Ecto neural progenitor cell (in vitro differentiated cells): Measurements from ENCODE around the gene DCUN1D2.

ENCODE experiments used
- DNase-seq: peaks from one replicate; pipeline ENCODE4 v3.0.0-alpha.2; 2018; ENCODE audit warnings: low spot score

The DCUN1D2 gene

DNA sequence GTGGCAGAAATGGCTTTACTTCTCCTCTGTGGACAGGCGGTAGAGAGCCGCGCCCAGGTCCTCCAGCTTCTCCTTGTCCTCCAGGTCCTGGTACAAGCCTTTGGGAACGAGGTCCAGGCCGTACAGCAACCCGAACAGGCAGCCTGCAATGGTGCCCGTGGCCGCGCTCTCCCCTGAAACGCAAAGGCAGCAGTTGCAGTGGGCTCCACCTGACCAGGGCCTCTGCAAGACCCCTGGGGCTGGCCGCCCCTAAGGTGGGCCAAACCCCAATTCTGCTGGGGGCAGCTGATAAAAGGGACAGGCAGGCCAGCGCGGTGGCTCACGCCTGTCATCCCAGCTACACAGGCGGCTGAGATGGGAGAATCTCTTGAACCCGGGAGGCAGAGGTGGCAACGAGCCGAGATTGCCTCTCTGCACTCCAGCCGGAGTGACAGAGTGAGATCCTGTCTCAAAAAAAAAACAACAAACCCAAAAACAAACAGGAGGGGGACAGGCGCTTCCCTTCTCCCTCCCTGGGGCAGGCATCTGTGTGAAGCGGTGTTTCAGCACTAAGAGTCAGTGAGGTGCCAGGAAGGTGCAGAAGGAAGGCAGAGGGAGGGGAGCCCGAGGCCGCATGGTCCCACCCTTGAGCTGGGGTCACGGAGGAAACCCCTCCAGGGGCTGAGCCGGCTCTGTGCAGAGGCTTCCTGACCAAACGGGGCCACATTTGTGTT lies 67.5 kb downstream of the DCUN1D2 start:
- no peak for DNase-seq

DNA sequence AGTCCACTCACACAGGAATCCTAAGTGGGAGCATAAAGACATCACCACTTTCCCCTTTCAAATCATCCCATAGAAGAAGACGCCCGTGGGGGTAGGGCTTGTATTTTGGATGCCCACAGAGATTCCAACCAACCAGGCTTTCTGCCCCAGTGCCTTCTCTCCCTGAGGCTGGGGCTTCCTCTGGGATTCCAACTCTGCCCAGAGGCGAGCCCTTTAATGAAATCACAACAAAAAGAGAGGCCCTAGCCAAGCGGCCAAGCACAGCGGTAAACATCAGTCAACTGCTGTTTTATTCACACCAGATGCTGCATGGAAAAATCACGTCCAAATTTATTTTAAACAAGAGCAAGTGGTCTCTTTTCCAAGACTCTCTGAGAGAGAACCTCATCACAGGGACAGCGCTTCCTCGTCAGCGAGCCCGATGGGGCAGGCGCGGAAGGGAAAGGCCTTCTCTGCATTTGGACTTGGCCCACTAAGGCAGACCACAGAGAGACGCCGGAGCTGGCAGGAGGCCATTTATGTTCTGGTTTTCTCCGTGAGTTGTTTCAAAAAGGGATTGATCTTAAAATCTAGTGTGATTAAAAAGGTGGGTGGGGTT lies 68.7 kb downstream of the DCUN1D2 start:
- no peak for DNase-seq

DNA sequence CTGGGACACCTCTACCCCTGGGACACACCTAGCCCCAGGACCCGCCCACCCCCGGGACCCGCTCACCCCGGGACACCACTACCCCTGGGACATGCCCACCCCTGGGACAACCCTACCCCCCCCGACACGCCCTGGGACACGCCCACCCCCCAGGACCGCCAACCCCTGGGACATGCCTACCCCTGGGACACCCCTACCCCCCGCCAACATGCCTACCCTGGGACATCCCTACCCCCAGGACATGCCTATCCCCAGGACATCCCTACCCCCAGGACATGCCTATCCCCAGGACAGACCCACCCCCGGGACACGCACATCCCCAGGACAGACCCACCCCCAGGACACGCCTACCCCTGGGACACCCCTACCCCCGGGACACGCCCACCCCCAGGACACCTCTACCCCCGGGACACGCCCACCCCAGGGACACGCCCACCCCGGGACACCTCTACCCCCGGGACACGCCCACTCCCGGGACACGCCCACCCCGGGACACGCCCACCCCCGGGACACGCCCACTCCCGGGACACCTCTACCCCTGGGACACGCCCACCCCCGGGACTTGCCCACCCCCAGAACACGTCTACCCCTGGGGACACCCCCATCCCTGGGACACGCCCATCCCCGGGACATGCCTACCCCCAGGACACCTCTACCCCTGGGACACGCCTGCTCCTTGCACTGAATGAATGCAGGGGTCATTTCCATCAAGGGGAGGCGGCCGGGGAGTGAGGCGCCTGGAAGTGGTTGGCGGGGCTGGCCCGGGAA lies 69.5 kb downstream of the DCUN1D2 start:
- DNase-seq = no peak

DNA sequence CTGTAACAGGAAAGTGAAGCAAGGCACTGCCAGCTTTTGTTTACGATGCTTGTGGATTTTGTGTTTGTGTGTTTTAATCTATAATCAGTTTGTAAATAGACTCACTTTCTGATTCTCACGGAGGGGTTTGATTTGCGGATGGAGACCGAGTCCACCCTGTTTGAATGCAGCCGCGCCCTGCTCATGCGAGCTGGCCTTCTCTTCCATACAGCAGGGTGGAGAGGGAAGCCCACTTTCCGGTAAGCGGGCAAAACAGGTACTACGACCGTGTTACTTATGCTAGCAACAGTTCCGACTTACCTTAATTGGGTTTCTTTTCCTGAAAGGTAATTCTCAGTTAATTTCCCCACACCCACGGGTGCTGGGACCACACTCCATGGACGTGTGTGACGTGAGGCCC lies 70.3 kb downstream of the DCUN1D2 start:
- DNase-seq = no peak

DNA sequence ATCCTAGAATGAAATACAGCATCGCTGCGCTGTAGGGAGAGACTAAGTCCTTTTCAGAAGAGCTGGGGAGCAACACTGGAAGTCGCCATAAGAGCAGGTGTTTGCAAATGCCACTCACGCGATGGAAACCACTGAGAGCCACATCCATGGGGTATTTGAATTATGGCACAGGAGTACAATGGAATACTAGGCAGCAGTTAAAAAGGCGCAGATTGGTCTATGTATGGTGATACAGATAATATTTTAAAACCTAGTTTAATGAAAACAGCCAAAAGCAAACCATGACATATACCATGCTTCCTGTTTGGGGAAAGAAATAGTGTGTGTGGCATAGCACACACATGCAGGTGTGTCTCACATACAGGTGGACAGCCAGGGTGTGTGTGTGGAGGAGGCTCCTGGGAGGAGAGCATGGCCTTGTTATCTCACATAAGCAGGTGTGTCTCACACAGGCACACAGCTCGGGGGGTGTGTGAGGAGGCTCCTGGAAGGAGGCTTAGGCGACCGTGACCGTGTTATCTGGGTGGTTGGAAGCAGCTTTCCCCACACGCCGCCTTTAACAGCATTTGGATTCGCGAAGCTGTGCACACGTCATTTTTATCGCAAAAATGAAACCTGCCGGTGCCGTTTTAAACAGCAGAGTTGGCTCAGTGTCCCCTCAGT lies 70.8 kb downstream of the DCUN1D2 start:
- no peak for DNase-seq

DNA sequence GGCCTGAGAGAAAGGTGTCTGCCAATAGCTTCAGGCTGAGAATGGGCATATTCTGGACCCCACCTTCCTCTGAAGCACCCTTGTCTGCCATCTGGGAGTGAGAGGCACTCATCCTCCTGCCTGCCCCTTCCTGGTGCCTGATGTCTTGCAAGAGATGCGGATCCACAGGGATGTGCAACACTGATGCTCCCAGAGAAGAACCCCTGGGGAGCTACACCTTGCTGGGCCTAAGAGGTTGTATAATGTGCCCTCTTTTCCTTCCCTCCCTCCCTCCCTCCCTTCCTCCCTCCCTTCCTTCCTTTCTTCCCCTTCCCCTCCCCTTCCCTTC lies 71.8 kb downstream of the DCUN1D2 start:
- DNase-seq = no peak

DNA sequence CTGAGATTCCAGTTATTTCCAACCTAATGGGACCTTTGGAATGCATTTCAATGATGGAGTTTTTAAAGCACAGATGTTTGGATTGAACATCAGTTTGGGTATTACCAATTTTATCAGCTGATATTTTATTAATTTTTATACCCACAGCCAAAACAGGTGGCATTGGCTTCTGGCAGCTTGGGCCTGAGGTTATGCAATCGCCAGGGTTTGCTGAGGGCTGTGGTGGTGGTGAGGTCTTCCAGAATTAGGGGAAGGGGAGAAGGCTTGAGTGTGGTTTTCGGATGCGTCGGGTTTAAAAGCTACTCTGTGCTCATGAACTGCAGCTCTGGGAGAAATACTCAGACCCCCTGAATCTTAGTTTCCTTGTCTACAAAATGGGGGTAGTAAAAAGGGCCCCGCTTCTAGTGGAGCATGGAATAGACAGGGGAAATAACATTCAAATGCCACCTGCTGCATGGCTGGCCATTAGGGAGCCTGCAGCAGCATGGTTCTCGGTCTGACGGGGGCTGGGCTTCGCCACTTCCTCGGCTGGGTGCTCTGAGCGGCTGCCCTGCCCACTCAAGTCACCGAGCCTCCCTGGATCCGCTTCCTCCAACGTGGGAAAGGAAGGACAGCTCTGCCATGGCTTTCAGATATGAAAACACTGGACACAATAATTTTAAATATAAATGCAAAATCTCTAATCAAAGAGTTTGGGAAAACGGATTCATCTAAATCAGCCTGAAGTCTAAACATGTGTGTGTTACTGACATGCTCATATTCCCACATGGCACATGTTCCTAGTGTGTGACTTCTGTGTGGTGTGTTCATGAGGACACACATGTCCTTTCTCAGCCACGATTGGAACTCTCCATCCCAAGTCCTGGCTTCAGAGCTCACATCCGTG lies 72.4 kb downstream of the DCUN1D2 start:
- DNase-seq = no peak

DNA sequence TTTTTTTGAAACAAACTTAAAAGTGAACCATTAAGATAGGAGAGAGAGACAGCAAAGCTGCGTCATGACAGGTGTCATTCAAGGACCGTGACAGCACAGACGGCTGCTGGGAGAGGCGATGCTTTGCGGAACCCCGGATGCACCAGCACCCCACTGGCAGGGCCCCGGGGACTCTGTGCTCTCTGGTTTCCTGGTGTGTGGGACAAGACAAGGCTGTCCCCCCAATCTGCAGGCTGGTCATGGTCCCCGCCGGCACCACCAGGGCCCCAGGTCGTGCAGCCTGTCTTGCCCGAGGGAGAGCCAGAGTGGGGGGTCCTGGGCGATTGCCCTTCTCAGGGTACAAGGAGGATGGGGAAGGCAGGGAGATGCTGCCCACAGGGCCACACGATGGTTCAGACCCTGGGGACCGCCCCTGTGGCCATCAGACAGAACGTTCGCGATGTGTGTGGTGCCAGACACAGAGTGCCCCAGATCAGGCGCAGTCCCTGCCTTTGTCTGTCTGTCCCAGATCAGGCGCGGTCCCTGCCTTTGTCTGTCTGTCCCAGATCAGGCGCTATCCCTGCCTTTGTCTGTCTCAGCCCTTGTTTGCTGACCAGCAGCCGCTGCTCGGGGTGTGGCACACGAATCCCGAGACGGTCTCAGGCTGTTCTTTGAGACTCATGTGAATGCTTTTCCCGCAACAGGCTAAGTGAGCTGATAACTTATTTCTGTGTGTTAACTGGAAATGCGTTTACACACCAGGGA lies 73.3 kb downstream of the DCUN1D2 start:
- no peak for DNase-seq

DNA sequence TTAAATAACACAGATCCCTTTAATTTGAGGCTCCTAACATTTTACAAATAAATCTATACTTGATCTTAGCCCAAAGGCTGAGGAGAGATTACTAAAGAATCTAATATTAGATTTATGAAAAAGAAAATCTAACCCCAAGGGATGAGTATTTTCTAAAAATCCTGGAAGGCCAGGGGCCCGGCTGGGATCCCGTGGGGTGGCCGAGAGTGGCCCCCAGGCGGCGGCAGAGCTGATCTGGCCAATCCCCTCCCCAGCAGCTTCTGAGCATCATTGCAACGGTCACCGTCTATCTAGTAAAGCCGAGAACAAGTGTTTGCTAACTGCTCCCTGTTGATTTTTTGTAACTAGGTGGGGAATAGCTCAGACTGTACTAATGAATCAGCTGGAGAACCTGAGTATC lies 74.7 kb downstream of the DCUN1D2 start:
- no peak for DNase-seq

DNA sequence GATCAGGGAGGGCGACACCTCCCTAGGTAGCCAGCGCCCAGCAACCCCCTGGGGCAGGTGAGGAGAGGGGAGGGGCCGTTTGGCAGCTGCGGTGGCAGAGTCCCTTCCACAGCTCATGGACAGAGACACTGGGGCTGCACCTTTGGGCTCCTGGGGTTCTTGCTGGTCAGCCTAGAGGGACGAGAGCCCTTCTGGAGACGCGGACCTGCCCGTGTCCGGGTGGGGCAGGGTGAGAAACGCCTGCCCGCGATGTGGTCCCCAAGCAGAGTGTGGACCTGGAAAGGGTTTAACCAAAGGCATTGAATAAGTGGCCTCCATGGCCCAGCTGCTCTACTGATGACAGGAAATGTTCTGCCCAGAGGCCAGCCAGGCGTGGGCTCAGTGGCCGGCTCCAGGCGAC lies 75.5 kb downstream of the DCUN1D2 start:
- DNase-seq = no peak

DNA sequence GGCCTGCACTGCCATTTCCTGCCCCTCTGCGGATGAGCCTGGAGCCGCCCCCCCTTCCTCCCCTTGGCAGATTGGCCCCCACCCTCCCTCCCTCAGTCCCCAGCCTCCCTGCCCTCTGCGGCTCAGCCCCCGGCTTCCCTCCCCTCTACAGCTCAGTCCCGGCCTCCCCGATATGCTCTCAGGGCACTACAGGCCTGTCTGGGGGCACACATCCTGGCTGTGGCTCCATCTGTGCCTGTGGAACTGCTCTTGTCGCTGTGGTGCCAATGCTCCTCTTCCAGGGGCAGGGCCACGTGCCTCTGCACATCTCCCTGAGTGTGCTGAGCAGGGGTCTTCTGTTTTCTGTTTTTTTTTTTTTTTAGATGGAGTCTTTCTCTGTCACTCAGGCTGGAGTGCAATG lies 76.2 kb downstream of the DCUN1D2 start:
- no peak for DNase-seq

DNA sequence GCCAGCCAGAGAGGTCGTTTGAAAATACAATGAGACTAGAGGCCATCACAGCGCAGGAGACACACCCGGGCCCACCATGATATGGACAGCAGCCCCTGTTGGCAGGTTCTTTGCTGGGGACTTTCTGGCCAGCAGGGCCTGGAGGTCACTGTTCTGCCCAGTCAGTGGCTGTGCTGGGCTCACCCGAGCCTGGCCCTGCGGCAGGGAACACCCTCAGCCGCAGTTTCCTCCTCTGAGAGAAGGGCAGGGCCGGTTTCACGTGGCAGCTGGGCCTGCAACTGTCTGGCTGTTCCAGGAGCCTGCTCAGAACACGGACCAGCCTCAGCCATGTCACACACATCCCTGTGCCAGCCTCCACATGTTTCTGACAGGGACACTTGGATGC lies 76.6 kb downstream of the DCUN1D2 start:
- no peak for DNase-seq

DNA sequence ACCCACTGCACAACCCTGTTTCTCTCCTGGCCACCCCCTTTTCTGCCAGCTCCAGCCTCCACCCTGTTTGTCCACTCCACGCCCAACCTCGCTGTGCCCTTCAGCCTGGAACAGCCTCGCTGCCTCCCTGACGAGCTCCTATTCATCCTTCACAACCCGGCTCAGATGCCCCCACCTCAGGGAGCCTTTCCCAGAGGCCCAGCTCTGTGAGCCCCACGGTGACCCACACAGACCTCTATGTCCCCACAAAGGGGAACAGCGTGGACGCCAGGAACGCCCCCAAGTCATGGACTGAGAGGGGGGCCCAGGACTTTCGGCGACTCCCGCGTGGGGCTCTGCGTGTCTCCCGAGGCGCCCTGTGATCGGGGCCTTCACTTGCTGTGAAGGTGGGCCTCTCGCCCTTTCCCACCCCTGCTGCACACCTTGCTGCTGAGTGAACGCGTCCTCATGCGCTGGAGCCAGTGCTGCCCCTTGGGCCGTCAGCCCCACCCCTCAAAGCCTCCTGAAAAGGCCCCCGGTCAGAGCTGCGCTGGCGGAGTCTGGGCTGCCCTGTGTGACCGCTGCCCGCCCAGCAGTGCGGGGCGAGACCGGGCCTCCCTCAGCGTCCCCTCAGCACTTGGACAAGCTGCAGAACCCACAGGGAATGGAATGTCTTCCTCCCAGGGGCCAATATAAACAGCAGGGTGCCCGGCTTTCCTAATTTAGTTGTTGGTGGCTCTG lies 77.2 kb downstream of the DCUN1D2 start:
- DNase-seq = no peak

DNA sequence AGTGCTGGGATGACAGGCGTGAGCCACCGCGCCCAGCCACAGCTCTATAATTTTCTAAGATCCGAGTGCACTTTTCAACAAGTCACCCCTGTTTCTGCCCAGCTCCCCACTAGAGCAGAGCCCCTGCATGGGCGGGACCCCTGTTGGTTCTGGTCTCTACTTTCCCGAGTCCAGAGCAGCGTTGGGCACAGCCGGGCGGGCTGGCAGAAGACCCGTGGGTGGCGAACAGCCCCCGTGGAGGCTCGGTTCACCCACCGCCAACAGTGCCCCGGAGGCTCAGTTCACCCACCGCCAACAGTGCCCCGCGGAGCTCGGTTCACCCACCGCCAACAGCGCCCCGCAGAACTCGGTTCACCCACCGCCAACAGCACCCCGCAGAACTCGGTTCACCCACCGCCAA lies 78.1 kb downstream of the DCUN1D2 start:
- DNase-seq = no peak

DNA sequence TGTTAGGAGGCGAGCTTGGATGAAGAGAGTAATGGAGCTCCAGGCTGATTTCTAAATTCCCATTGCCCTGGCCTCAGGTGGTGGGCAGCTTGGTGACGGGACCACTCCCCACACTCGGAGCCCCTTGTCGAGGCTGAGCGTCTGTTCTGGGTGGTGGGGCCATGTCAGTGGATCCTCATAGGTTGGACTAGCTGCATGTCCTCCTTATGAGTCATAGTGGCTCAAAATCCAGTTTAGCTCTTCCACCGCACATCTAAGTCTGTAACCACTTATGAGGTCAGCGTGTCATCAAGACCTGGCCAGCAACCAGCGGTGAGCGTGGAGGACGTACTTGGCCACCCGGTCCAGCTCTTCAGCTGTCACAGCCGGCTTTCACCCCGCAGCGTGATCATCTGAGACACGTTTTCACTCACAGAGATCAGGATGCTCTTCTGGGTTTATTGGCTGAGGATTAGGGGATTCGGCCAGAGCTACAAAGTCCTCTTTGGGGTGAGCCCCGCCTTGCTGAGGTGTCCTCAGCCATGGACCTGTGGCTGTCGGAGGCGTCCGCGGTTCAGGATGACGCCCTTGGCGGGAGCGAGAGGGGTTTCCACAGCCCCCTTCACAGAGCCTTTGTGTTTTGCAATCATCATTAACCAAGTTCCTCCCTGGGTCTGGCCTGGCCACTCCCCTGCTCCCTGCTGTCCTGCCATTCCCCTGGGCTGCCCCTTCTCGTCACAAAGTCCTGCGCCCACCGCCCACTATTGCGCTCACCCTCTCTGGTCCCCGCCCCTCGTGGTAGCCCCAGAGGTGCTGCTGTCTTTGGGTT lies 79.1 kb downstream of the DCUN1D2 start:
- no peak for DNase-seq

DNA sequence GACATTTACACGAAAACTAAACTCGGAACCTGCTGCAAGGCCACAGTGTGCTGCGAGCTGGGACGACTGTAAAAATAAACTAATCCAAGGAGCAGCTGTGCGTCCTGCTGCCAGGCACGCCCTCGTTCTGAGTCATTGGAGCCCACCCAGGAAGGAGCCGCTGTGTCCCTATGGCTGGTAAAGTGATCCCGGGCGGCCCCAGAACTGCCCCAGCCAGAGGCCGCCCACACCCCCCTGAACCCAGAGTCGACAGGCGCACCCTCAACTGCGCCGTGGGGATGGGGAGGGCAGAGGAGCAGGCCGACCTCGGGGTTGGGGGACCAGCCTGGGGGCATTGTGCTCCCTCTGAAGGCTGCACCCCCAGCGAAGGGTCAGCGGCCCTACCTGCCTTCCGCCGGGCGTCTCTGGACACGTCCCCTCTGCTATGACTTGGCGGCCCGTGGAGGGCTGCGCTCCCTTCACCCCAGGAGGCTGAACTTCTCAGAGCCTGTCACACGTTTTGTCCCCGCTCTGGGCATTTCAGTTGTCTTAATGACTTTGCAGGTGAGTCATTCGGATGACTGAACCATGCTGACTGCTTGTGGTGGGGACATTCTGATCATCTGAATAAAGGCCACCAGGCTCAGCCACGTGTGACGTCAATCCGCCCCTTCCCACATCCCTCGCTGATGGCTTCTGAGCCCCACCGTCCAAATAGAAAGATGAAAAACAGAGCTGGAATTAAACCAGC lies 79.9 kb downstream of the DCUN1D2 start:
- no peak for DNase-seq

DNA sequence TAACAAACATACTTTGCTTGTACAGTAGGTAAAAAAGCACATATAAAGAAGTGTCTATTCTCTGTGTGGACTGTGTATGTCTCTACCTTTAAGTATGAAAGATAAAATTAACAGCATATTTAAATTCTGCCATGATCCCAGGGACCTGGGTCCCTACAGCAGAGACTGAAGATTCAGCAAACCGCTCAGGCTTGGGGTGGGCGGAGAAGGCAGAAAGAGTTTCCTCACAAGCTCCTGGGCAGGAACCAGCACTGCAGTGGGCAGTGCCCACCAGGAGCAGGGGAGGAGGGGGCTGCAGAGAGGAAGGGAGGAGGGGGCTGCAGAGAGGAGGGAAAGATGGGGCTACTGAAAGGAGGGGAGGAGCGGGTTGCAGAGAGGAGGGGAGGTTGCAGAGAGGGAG lies 81.9 kb downstream of the DCUN1D2 start:
- DNase-seq = no peak

DNA sequence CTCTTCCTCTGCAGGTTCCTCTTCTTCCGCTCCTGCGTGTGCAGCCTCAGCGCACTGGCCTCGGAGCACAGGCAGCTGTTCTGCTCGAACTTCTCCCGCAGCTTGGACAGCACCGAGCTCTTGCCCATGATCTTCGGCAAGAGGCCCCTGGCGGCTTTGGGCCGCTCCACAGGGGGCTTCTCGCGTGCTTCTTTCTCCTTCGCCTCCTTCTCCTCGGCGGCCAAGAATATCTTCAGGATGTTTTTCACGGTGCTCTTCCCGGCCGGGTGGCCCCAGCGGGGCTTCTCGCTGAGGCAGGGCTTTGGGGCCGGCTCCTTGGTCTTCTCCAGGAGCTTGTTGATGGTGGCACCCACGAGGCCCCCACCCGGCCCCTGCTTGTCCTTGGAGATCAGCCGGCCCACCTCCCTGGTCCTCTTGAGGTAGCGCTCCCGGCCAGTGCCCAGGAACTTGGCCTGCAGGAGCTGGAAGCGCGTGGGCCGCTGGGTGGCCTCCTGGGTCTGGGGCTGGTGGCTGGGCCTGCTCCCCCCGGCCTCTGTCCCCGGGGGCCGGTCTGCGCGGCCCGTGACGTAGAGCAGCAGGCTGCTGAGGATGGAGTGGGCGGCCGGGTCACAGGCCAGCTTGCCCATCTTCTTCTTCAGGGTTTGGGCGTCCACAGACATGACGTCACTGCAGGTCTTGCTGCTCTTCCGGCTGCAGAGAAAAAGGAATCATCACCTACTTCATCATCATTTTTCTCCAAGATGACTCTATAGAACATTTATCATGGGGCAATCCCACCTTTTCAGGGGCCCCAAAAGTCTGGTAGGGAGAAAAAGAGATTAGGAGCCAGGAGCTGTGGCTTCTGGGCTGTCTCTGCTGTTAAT lies 82.7 kb downstream of the DCUN1D2 start:
- no peak for DNase-seq
